ENCODE measurements around the gene CREB3L2. TPM values are rescaled to one million over a fixed set of nuclear protein-coding genes. Genes with fewer than 3 reads are reported as not detected.

CREB3L2 gene
- total RNA-seq, 2 experiments from 2014 or later = 22.7 to 79.0 TPM

- Histone ChIP-seq H3K9me3 (ENCODE audit: low read length) (no peaks in the 10 kb centered on the region), H3K79me2 (ENCODE audit: insufficient read depth, low read depth, low read length) (peaks cover 58% of the 10 kb centered on the region), H4K20me1 (ENCODE audit: insufficient read depth, low read length) (no peaks in the 10 kb centered on the region), H3K4me3 (ENCODE audit: low read depth, low read length, poor library complexity, severe bottlenecking) (no peak overlapping the region), H3K36me3 (ENCODE audit: insufficient read depth, low read length) (peaks cover 12% of the 10 kb centered on the region), H3K4me1 (ENCODE audit: insufficient read depth, low read length, poor library complexity, severe bottlenecking) (peaks cover 77% of the 10 kb centered on the region), H3K27ac (ENCODE audit: low read depth, low read length, poor library complexity, severe bottlenecking) (no peak overlapping the region), H3K4me2 (ENCODE audit: low read length) (peak overlapping the region; percentile 30; the same call in 1 of the 2 replicates), H3K9me2 (ENCODE audit: insufficient read depth, low read length) (no peaks in the 10 kb centered on the region), H2AFZ (ENCODE audit: low read length) (no peak overlapping the region)
- intact Hi-C loops (cut with micrococcal nuclease; ENCODE audit: unreplicated experiment) = loop anchor here (5.0 kb wide), 4 partner anchors 478 to 1632 kb away; partner anchors contain the start of genes FMC1 and ZC3HAV1
- ChIA-PET CTCF (ENCODE audit: unreplicated experiment) (interaction anchor here (2.1 kb wide), 1 partner anchor 10 kb away, joined by 8 read pairs; no protein-coding TSS in a partner anchor), POLR2A (interaction anchor here (1.9 to 2.5 kb wide), 2 partner anchors 10 to 11 kb away, joined by 4 to 23 read pairs; no protein-coding TSS in a partner anchor)
- DNase-seq (ENCODE audit: low spot score) = no peak
- no TSS peak for BruUV-seq (replicated peaks)
- TF ChIP-seq, protein P1, sequence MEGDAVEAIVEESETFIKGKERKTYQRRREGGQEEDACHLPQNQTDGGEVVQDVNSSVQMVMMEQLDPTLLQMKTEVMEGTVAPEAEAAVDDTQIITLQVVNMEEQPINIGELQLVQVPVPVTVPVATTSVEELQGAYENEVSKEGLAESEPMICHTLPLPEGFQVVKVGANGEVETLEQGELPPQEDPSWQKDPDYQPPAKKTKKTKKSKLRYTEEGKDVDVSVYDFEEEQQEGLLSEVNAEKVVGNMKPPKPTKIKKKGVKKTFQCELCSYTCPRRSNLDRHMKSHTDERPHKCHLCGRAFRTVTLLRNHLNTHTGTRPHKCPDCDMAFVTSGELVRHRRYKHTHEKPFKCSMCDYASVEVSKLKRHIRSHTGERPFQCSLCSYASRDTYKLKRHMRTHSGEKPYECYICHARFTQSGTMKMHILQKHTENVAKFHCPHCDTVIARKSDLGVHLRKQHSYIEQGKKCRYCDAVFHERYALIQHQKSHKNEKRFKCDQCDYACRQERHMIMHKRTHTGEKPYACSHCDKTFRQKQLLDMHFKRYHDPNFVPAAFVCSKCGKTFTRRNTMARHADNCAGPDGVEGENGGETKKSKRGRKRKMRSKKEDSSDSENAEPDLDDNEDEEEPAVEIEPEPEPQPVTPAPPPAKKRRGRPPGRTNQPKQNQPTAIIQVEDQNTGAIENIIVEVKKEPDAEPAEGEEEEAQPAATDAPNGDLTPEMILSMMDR (conservative IDR thresholded peaks at IDR 0.05; ENCODE audit: low read length) = no peak
- TF ChIP-seq EZH2phosphoT487 (IDR thresholded peaks at IDR 0.05; ENCODE audit: borderline replicate concordance, low read depth, low read length) = no peak
These were observed 12.3 kb downstream of the CREB3L2 start for GRCh38 chr7:137989590-137989989.

- peak overlapping the region; percentile 100 for H3K27ac ChIP-seq (ENCODE audit: low read depth, low read length, poor library complexity, severe bottlenecking)
- H3K4me3 ChIP-seq (ENCODE audit: low read depth, low read length, poor library complexity, severe bottlenecking) = no peak overlapping the region
- intact Hi-C loops (cut with micrococcal nuclease; ENCODE audit: unreplicated experiment) = loop anchor here (5.0 kb wide), 4 partner anchors 478 to 1632 kb away; partner anchors contain the start of genes FMC1 and ZC3HAV1
- H3K4me2 ChIP-seq (ENCODE audit: low read length) = 0 out of 2 replicates have a peak overlapping the region, but pooled peaks have one; percentile 14
- H3K79me2 ChIP-seq (ENCODE audit: insufficient read depth, low read depth, low read length) = peaks cover 60% of the 10 kb centered on the region
- CTCF ChIA-PET (ENCODE audit: unreplicated experiment) = no interaction called here
- H3K9me2 ChIP-seq (ENCODE audit: insufficient read depth, low read length) = no peaks in the 10 kb centered on the region
- peaks cover 82% of the 10 kb centered on the region for H3K4me1 ChIP-seq (ENCODE audit: insufficient read depth, low read length, poor library complexity, severe bottlenecking)
- peaks cover 2% of the 10 kb centered on the region; the same call in 1 of the 2 replicates for H3K9me3 ChIP-seq (ENCODE audit: low read length)
- TF ChIP-seq, protein P1 (conservative IDR thresholded peaks at IDR 0.05; ENCODE audit: low read length) = no peak
- no peak for TF ChIP-seq EZH2phosphoT487 (IDR thresholded peaks at IDR 0.05; ENCODE audit: borderline replicate concordance, low read depth, low read length)
- BruUV-seq (replicated peaks) = no TSS peak
- no peaks in the 10 kb centered on the region for H4K20me1 ChIP-seq (ENCODE audit: insufficient read depth, low read length)
- DNase-seq (ENCODE audit: low spot score) = no peak
- H2AFZ ChIP-seq (ENCODE audit: low read length) = no peak overlapping the region
- peaks cover 17% of the 10 kb centered on the region for H3K36me3 ChIP-seq (ENCODE audit: insufficient read depth, low read length)
- POLR2A ChIA-PET = interaction anchor here (0.7 to 3.4 kb wide), 3 partner anchors 10 to 17 kb away, joined by 3 to 36 read pairs (median 4); no protein-coding TSS in a partner anchor
These were observed 12.8 kb downstream of the CREB3L2 start for GRCh38 chr7:137989094-137989493.

DNA sequence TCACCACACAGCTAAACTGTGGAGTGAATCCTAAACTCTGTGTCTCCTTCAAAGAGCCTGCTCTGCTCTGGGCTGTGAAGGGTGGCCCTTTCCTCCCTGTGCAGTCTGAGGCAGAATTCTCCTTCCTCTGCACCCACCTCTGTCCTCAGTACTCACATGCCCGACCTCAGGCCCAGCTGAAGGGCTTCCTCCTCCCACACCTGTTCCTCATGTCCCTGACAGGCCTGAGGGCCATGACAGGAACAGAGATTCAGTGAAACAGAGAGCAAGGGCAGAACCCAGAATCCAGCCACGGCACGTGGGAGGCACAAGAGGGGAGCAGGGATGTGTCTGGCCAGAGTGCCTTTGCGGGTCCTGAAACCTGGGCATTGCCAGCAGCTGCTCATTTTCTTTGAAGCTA, 13.9 kb downstream of the CREB3L2 start:
- Histone ChIP-seq H3K4me2 (ENCODE audit: low read length) (peak overlapping the region; percentile 78), H3K9me3 (ENCODE audit: low read length) (peaks cover 13% of the 10 kb centered on the region), H3K4me1 (ENCODE audit: insufficient read depth, low read length, poor library complexity, severe bottlenecking) (peaks cover 88% of the 10 kb centered on the region), H3K79me2 (ENCODE audit: insufficient read depth, low read depth, low read length) (peaks cover 72% of the 10 kb centered on the region), H3K9me2 (ENCODE audit: insufficient read depth, low read length) (no peaks in the 10 kb centered on the region), H4K20me1 (ENCODE audit: insufficient read depth, low read length) (no peaks in the 10 kb centered on the region), H3K27ac (ENCODE audit: low read depth, low read length, poor library complexity, severe bottlenecking) (peak overlapping the region; percentile 100), H3K36me3 (ENCODE audit: insufficient read depth, low read length) (peaks cover 28% of the 10 kb centered on the region), H3K4me3 (ENCODE audit: low read depth, low read length, poor library complexity, severe bottlenecking) (peak overlapping the region; percentile 10), H2AFZ (ENCODE audit: low read length) (peak overlapping the region; percentile 43)
- POLR2A ChIA-PET = interaction anchor here (0.6 to 3.4 kb wide), 12 partner anchors 8 to 1107 kb away, joined by 3 to 36 read pairs (median 4); partner anchors contain the start of gene CREB3L2
- peak; percentile 78 for DNase-seq (ENCODE audit: low spot score)
- TF ChIP-seq, protein P1 (conservative IDR thresholded peaks at IDR 0.05; ENCODE audit: low read length) = no peak
- TF ChIP-seq EZH2phosphoT487 (IDR thresholded peaks at IDR 0.05; ENCODE audit: borderline replicate concordance, low read depth, low read length) = no peak
- intact Hi-C loops (cut with micrococcal nuclease; ENCODE audit: unreplicated experiment) = loop anchor here (1.0 to 5.0 kb wide), 5 partner anchors 12 to 1631 kb away; partner anchors contain the start of genes FMC1 and ZC3HAV1
- CTCF ChIA-PET (ENCODE audit: unreplicated experiment) = interaction anchor here (1.1 to 1.9 kb wide), 3 partner anchors 10 to 83 kb away, joined by 3 to 5 read pairs (median 3); no protein-coding TSS in a partner anchor
- BruUV-seq (replicated peaks) = no TSS peak

All from OCI-LY7 (cell line).